Vagina (tissue), 2 donors: ENCODE data around the gene ZNF397. TPM values are rescaled to one million over a fixed set of nuclear protein-coding genes. Genes with fewer than 3 reads are reported as not detected.

ENCODE experiments used
- DNase-seq, 2 donors: peaks; one replicate each; pipeline ENCODE4 v3.0.0-alpha.2; 2017; ENCODE audit errors: extremely low spot score in 2 of 2
- H3K27ac ChIP-seq: fragments of 200-600 bp; sonication (generic); one replicate; pipeline ENCODE4 v1.5.1; 2019
- H3K27me3 ChIP-seq: fragments of 200-600 bp; sonication (generic); one replicate; pipeline ENCODE4 v1.5.1; 2019
- H3K36me3 ChIP-seq, 2 donors: fragments of 200-600 bp; sonication (generic); one replicate each; pipeline ENCODE4 v1.5.1; 2017 to 2019
- H3K4me1 ChIP-seq: fragments of 200-600 bp; sonication (generic); one replicate; pipeline ENCODE4 v1.5.1; 2019
- H3K4me3 ChIP-seq, 2 donors: fragments of 200-600 bp; sonication (generic); 1 replicate in 1 of 2; 2 replicates in 1 of 2; pipeline ENCODE4 v1.5.1; 2016 to 2019
- H3K9me3 ChIP-seq: fragments of 200-600 bp; sonication (generic); one replicate; pipeline ENCODE4 v1.5.1; 2019
- POLR2A ChIP-seq, 2 donors: fragments of 450-650 bp; IDR thresholded peaks; one replicate each; pipeline ENCODE4 v1.6.1; 2017; ENCODE audit warnings: antibody characterized with exemption in 2 of 2, mild to moderate bottlenecking in 2 of 2, moderate library complexity in 2 of 2
- POLR2AphosphoS5 ChIP-seq, 2 donors: sonication (generic); formaldehyde crosslinking; IDR thresholded peaks; one replicate each; pipeline ENCODE4 v1.9.0; 2017; ENCODE audit warnings: antibody characterized with exemption in 2 of 2, mild to moderate bottlenecking in 2 of 2, low read depth in 1 of 2; ENCODE audit not compliant: insufficient read depth in 1 of 2
- intact Hi-C: fragments of 100-400 bp; cut with DNase I; formaldehyde crosslinking; loops from one replicate; pipeline ENCODE4 v1.15.1; 2023
- total RNA-seq: library from RNA; depleted of rRNA; stranded (reverse); fragments of >200 nt; gene quantifications from one replicate; pipeline ENCODE4 v1.2.3, GENCODE V29; 2016
- TF ChIP-seq, protein P1 (sequence below), 3 experiments: fragments of 450-650 bp in 2 of 3; fragments of 200-600 bp in 1 of 3; sonication (generic) in 1 of 3; IDR thresholded peaks; one replicate each; pipeline ENCODE4 v1.5.1; 2017 to 2019; ENCODE audit warnings: antibody characterized with exemption in 3 of 3, mild to moderate bottlenecking in 2 of 3, moderate library complexity in 2 of 3

The ZNF397 gene
- 31.9 TPM for total RNA-seq

DNA sequence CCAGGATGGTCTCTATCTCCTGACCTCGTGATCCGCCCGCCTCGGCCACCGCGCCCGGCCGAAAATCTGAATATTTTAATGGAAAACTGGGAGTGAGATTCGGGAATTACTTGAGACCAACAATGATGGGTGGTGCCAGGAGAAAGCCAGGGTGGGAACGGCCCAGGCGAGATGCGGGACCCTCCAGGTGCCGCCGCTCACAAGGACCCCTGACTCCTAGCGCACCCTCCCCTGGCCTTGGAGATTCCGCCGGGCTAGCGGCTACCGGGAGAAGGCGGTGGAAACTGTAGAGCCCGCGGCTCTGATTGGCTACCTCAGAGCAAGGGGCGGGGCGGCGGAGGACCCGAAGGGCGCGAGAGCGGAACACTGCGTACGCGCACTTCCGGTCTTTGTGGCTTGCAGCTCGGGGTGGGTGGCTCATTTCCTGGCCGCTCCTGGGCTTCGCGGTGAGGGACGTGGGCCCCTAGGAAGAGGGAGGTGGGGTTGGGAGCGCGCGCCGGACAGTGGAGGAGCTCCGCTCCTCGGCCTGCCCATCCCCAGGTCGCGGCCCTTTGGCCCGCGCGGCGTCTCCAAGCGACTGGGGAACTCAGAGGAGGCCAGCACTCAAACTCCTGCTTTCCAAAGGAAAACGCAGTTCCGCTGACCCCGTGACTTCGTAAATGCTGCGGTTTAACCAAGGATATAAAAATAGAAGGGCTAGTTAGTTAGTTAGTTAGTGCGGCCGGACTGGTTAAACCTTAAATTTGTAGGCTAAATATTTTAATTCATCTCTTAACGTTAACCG, at the start of gene ZNF397:
Gene ZNF397, plus strand, starts transcription at position 371 of the 784 bp plus-strand sequence. CDS start 1,437 bp downstream, outside the sequence.
- Histone ChIP-seq H3K36me3 (peaks cover 0 to 34% of the 10 kb centered on the region in 2 donors), H3K4me1 (peaks cover 17% of the 10 kb centered on the region), H3K4me3 (peak within 1 kb of the TSS; percentile 54 to 83), H3K9me3 (no peaks in the 10 kb centered on the region), H3K27ac (peak within 1 kb of the TSS; percentile 98), H3K27me3 (no peaks in the 10 kb centered on the region)
- peak in 1 of 2 donors; percentile 98 for DNase-seq
- intact Hi-C loops, result loop anchor here (5.0 kb wide), 1 partner anchor 101 kb away; the partner anchor contains the start of gene ZNF24
- TF ChIP-seq POLR2AphosphoS5 (IDR thresholded peaks at IDR 0.05; ENCODE audit: insufficient read depth in 1 of 2, low read depth in 1 of 2) (peak; percentile 81 to 99), POLR2A (IDR thresholded peaks at IDR 0.05) (peak in 1 of 2 donors; percentile 92)
- TF ChIP-seq, protein P1, sequence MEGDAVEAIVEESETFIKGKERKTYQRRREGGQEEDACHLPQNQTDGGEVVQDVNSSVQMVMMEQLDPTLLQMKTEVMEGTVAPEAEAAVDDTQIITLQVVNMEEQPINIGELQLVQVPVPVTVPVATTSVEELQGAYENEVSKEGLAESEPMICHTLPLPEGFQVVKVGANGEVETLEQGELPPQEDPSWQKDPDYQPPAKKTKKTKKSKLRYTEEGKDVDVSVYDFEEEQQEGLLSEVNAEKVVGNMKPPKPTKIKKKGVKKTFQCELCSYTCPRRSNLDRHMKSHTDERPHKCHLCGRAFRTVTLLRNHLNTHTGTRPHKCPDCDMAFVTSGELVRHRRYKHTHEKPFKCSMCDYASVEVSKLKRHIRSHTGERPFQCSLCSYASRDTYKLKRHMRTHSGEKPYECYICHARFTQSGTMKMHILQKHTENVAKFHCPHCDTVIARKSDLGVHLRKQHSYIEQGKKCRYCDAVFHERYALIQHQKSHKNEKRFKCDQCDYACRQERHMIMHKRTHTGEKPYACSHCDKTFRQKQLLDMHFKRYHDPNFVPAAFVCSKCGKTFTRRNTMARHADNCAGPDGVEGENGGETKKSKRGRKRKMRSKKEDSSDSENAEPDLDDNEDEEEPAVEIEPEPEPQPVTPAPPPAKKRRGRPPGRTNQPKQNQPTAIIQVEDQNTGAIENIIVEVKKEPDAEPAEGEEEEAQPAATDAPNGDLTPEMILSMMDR (IDR thresholded peaks at IDR 0.05), result peak in 1 of 3 experiments; percentile 1

DNA sequence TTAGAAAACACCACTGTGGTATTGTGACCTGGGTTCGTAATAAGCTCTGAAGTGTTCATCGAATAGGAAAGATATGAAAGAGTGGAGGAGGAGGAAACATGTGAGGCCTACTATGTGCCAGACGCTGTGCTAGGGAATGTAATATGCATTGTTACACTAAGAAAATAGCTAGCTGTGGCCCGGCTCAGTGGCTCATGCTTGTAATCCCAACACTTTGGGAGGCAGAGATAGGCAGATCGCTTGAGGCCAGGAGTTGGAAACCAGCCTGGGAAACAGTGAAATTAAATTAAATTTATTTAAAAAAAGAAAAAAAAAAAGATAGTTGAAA, 49.2 kb upstream of the ZNF397 start:
- H3K36me3 ChIP-seq, result no peaks in the 10 kb centered on the region
- intact Hi-C loops, result no loop called here
- no peaks in the 10 kb centered on the region for H3K9me3 ChIP-seq
- DNase-seq, result no peak
- H3K4me1 ChIP-seq, result no peaks in the 10 kb centered on the region
- TF ChIP-seq POLR2AphosphoS5 (IDR thresholded peaks at IDR 0.05; ENCODE audit: insufficient read depth in 1 of 2, low read depth in 1 of 2), result no peak
- TF ChIP-seq, protein P1 (IDR thresholded peaks at IDR 0.05), result no peak
- TF ChIP-seq POLR2A (IDR thresholded peaks at IDR 0.05), result no peak
- no peak overlapping the region for H3K27ac ChIP-seq
- no peak overlapping the region for H3K4me3 ChIP-seq
- H3K27me3 ChIP-seq, result no peaks in the 10 kb centered on the region

DNA sequence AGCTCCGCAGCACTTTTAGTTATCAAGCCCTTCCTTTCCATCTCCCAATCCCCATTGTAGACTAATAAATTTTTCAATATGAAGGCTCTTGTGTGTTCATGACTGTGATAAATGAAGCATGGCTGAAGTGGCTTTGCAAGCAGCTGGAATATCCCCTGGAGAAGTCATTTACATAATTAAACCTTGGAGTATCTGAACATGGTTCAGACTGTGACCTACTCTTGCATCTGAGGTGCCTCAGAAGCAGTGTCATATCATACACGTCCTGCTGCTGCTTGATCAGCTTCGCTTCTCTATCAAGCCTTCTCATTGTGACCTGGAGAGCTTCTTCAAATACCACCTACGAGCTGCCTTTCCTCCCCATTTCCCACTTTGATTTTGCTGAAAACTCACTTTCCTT, 48.4 kb upstream of the ZNF397 start:
- TF ChIP-seq, protein P1 (IDR thresholded peaks at IDR 0.05), result no peak
- TF ChIP-seq POLR2AphosphoS5 (IDR thresholded peaks at IDR 0.05; ENCODE audit: insufficient read depth in 1 of 2, low read depth in 1 of 2) (no peak), POLR2A (IDR thresholded peaks at IDR 0.05) (no peak)
- intact Hi-C loops, result no loop called here
- no peaks in the 10 kb centered on the region for H3K4me1 ChIP-seq
- H3K27me3 ChIP-seq, result no peaks in the 10 kb centered on the region
- no peak overlapping the region for H3K4me3 ChIP-seq
- DNase-seq, result no peak
- no peak overlapping the region for H3K27ac ChIP-seq
- H3K36me3 ChIP-seq, result no peaks in the 10 kb centered on the region
- no peaks in the 10 kb centered on the region for H3K9me3 ChIP-seq

DNA sequence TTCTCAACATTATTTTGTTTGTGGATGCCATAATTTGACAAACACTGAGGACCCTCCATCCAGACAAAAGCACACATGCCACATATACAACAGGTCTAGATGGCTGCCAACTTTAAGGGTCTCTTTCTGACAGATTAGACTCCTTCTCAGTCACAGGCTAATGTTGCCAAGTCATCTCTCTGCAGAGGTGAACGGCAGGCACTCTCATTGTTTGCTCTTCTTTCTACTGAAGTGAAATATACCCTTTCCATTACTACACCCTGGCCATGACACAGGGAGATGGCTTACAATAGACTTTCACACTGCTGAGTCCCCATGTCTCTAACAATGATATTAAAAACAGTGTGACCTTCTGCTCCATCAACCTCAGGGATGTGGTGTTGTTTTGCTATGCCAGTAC, 47.5 kb upstream of the ZNF397 start:
- no peak for DNase-seq
- TF ChIP-seq POLR2A (IDR thresholded peaks at IDR 0.05), result no peak
- TF ChIP-seq, protein P1 (IDR thresholded peaks at IDR 0.05), result no peak
- no peak for TF ChIP-seq POLR2AphosphoS5 (IDR thresholded peaks at IDR 0.05; ENCODE audit: insufficient read depth in 1 of 2, low read depth in 1 of 2)
- H3K9me3 ChIP-seq, result no peaks in the 10 kb centered on the region
- intact Hi-C loops, result no loop called here
- H3K27me3 ChIP-seq, result no peaks in the 10 kb centered on the region
- H3K36me3 ChIP-seq, result no peaks in the 10 kb centered on the region
- H3K4me3 ChIP-seq, result no peak overlapping the region
- H3K27ac ChIP-seq, result no peak overlapping the region
- H3K4me1 ChIP-seq, result no peaks in the 10 kb centered on the region

DNA sequence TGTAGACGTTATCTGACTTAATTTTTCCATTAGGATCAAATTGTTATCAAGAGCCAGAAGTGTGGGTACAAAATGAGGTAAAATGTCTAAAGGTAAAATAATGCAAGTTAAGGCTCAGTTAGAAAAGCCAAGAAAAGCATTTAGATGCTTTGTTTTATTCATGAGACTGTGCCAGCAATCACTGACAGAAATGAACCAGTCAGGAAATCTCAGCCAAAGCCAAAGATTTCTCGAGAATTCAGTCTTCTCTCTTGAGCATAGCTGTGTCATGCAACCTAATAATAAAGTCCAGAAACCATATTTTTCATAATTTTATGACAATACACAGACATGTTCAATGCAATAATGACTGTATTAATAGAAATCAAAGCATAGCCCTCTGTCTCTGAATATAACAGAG, 43.5 kb upstream of the ZNF397 start:
- Histone ChIP-seq H3K27ac (no peak overlapping the region), H3K36me3 (no peaks in the 10 kb centered on the region), H3K4me3 (no peak overlapping the region), H3K27me3 (no peaks in the 10 kb centered on the region), H3K9me3 (no peaks in the 10 kb centered on the region), H3K4me1 (no peaks in the 10 kb centered on the region)
- intact Hi-C loops, result no loop called here
- DNase-seq, result no peak
- TF ChIP-seq, protein P1 (IDR thresholded peaks at IDR 0.05), result no peak
- TF ChIP-seq POLR2A (IDR thresholded peaks at IDR 0.05), result no peak
- no peak for TF ChIP-seq POLR2AphosphoS5 (IDR thresholded peaks at IDR 0.05; ENCODE audit: insufficient read depth in 1 of 2, low read depth in 1 of 2)
